Measurements from ENCODE around the gene SGCA. TPM values are rescaled to one million over a fixed set of nuclear protein-coding genes. Genes with fewer than 3 reads are reported as not detected.
A peak's percentile ranks its signal among the peaks of the same experiment; 100 is the strongest.

SGCA gene
- total and polyA plus RNA-seq, 4 donors, result 0.31 to 1.3 (median 1.2) TPM; not detected in 1

- peaks cover 27 to 70% (median 63%) of the 10 kb centered on the region in 4 donors for H3K4me1 ChIP-seq (ENCODE audit: control insufficient read depth in 4 of 4, insufficient read depth in 4 of 4, low read length in 3 of 4)
- peak overlapping the region; percentile 74 to 80 for H3K27ac ChIP-seq (ENCODE audit: low read depth in 1 of 2, low read length in 2 of 2)
- peak; percentile 49 for DNase-seq (ENCODE audit: low spot score)
- H3K27me3 ChIP-seq (ENCODE audit: control insufficient read depth in 4 of 4, insufficient read depth in 4 of 4, low read length in 3 of 4), result no peaks in the 10 kb centered on the region
- no peaks in the 10 kb centered on the region for H3K9me3 ChIP-seq (ENCODE audit: control insufficient read depth in 4 of 4, low read length in 3 of 4)
- TF ChIP-seq HNF4A (conservative IDR thresholded peaks at IDR 0.05) (no peak), CTCF (IDR thresholded peaks at IDR 0.05; ENCODE audit: low read depth, low read length, missing input control) (no peak), SP1 (IDR thresholded peaks at IDR 0.05) (no peak)
- H3K9ac ChIP-seq (ENCODE audit: low read depth in 1 of 2, low read length in 2 of 2), result peak overlapping the region; percentile 28 to 56
- H3K4me3 ChIP-seq (ENCODE audit: low read depth in 1 of 3, low read length in 3 of 3), result peak overlapping the region; percentile 52 to 73 (median 70)
- H3K36me3 ChIP-seq (ENCODE audit: control insufficient read depth in 4 of 4, insufficient read depth in 3 of 4, low read depth in 1 of 4, low read length in 3 of 4), result peaks cover 0 to 1% (median 0%) of the 10 kb centered on the region in 4 donors
- WGBS, result 5% methylated on average over 25 of the region's 25 CpGs
Measured at GRCh38 chr17:50148226-50149090, 17.3 kb upstream of the SGCA start.

GRCh38 chr17:50149091-50149416, 16.8 kb upstream of the SGCA start:
- peak overlapping the region; percentile 49 to 80 for H3K27ac ChIP-seq (ENCODE audit: low read depth in 1 of 2, low read length in 2 of 2)
- TF ChIP-seq GABPA (IDR thresholded peaks at IDR 0.05 in 1 of 2, conservative IDR thresholded peaks at IDR 0.05 in 1 of 2) (no peak), NR2F2 (IDR thresholded peaks at IDR 0.05) (no peak), RXRA (IDR thresholded peaks at IDR 0.05) (no peak), TAF1 (conservative IDR thresholded peaks at IDR 0.05) (no peak), FOXA1 (IDR thresholded peaks at IDR 0.05) (no peak), MAX (IDR thresholded peaks at IDR 0.05) (no peak), FOXA2 (IDR thresholded peaks at IDR 0.05) (no peak), SP1 (IDR thresholded peaks at IDR 0.05) (no peak), HNF4A (conservative IDR thresholded peaks at IDR 0.05) (no peak), RAD21 (IDR thresholded peaks at IDR 0.05) (no peak), HNF4G (IDR thresholded peaks at IDR 0.05) (no peak), ZBTB33 (IDR thresholded peaks at IDR 0.05) (no peak)
- no peaks in the 10 kb centered on the region for H3K27me3 ChIP-seq (ENCODE audit: control insufficient read depth in 4 of 4, insufficient read depth in 4 of 4, low read length in 3 of 4)
- 10% methylated on average over 30 of the region's 30 CpGs for WGBS
- H3K4me3 ChIP-seq (ENCODE audit: low read depth in 1 of 3, low read length in 3 of 3), result peak overlapping the region in 2 of 3 donors; percentile 41 to 73
- H3K9ac ChIP-seq (ENCODE audit: low read depth in 1 of 2, low read length in 2 of 2), result peak overlapping the region in 1 of 2 donors; percentile 50
- H3K9me3 ChIP-seq (ENCODE audit: control insufficient read depth in 4 of 4, low read length in 3 of 4), result no peaks in the 10 kb centered on the region
- no peak for DNase-seq (ENCODE audit: low spot score)
- no peaks in the 10 kb centered on the region for H3K36me3 ChIP-seq (ENCODE audit: control insufficient read depth in 4 of 4, insufficient read depth in 3 of 4, low read depth in 1 of 4, low read length in 3 of 4)
- peaks cover 27 to 64% (median 59%) of the 10 kb centered on the region in 4 donors for H3K4me1 ChIP-seq (ENCODE audit: control insufficient read depth in 4 of 4, insufficient read depth in 4 of 4, low read length in 3 of 4)

Measured in liver (tissue), 9 donors.